ENCODE measurements around the gene ROBO1. TPM values are rescaled to one million over a fixed set of nuclear protein-coding genes. Genes with fewer than 3 reads are reported as not detected.
A peak's percentile ranks its signal among the peaks of the same experiment; 100 is the strongest.

ROBO1 gene
- total RNA-seq, 1 donor from 2014 or later, result 73.8 TPM

- TF ChIP-seq CTCF (IDR thresholded peaks at IDR 0.05), result no peak
- no peak for DNase-seq (ENCODE audit: extremely low spot score, unreplicated experiment)
- Mint-ChIP-seq H3K9me3 (ENCODE audit: unreplicated experiment) (no peaks in the 10 kb centered on the region), H3K36me3 (ENCODE audit: unreplicated experiment) (no peaks in the 10 kb centered on the region), H3K27ac (ENCODE audit: unreplicated experiment) (no peak overlapping the region), H3K4me3 (ENCODE audit: unreplicated experiment) (no peak overlapping the region), H3K27me3 (ENCODE audit: unreplicated experiment) (no peaks in the 10 kb centered on the region), H3K4me1 (ENCODE audit: unreplicated experiment) (peaks cover 9% of the 10 kb centered on the region)
Observed at GRCh38 chr3:79038636-79039035, 729.2 kb downstream of the ROBO1 start.

GRCh38 chr3:79038057-79038456 is 729.7 kb downstream of the ROBO1 start:
- no peak for TF ChIP-seq CTCF (IDR thresholded peaks at IDR 0.05)
- Mint-ChIP-seq H3K36me3 (ENCODE audit: unreplicated experiment) (no peaks in the 10 kb centered on the region), H3K27ac (ENCODE audit: unreplicated experiment) (no peak overlapping the region), H3K4me3 (ENCODE audit: unreplicated experiment) (no peak overlapping the region), H3K27me3 (ENCODE audit: unreplicated experiment) (no peaks in the 10 kb centered on the region), H3K4me1 (ENCODE audit: unreplicated experiment) (peaks cover 9% of the 10 kb centered on the region), H3K9me3 (ENCODE audit: unreplicated experiment) (no peaks in the 10 kb centered on the region)
- DNase-seq (ENCODE audit: extremely low spot score, unreplicated experiment), result no peak

GRCh38 chr3:79032686-79033318 is 735.0 kb downstream of the ROBO1 start:
- no peaks in the 10 kb centered on the region for H3K27me3 Mint-ChIP-seq (ENCODE audit: unreplicated experiment)
- H3K4me1 Mint-ChIP-seq (ENCODE audit: unreplicated experiment), result peaks cover 7% of the 10 kb centered on the region
- no peak overlapping the region for H3K27ac Mint-ChIP-seq (ENCODE audit: unreplicated experiment)
- H3K4me3 Mint-ChIP-seq (ENCODE audit: unreplicated experiment), result no peak overlapping the region
- peak; percentile 75 for TF ChIP-seq CTCF (IDR thresholded peaks at IDR 0.05)
- H3K9me3 Mint-ChIP-seq (ENCODE audit: unreplicated experiment), result no peaks in the 10 kb centered on the region
- no peaks in the 10 kb centered on the region for H3K36me3 Mint-ChIP-seq (ENCODE audit: unreplicated experiment)
- DNase-seq (ENCODE audit: extremely low spot score, unreplicated experiment), result no peak

- Mint-ChIP-seq H3K36me3 (ENCODE audit: unreplicated experiment) (no peaks in the 10 kb centered on the region), H3K4me1 (ENCODE audit: unreplicated experiment) (peaks cover 7% of the 10 kb centered on the region), H3K4me3 (ENCODE audit: unreplicated experiment) (no peak overlapping the region), H3K9me3 (ENCODE audit: unreplicated experiment) (no peaks in the 10 kb centered on the region), H3K27me3 (ENCODE audit: unreplicated experiment) (no peaks in the 10 kb centered on the region), H3K27ac (ENCODE audit: unreplicated experiment) (no peak overlapping the region)
- no peak for TF ChIP-seq CTCF (IDR thresholded peaks at IDR 0.05)
- DNase-seq (ENCODE audit: extremely low spot score, unreplicated experiment), result no peak
Observed at GRCh38 chr3:79030157-79030556, 737.6 kb downstream of the ROBO1 start.

- DNase-seq (ENCODE audit: extremely low spot score, unreplicated experiment), result no peak
- TF ChIP-seq CTCF (IDR thresholded peaks at IDR 0.05), result no peak
- no peaks in the 10 kb centered on the region for H3K27me3 Mint-ChIP-seq (ENCODE audit: unreplicated experiment)
Observed at GRCh38 chr3:79028916-79029315, 738.9 kb downstream of the ROBO1 start.

More at GRCh38 chr3:79028916-79029315, 738.9 kb downstream of the ROBO1 start:
- peaks cover 5% of the 10 kb centered on the region for H3K4me1 Mint-ChIP-seq (ENCODE audit: unreplicated experiment)
- H3K36me3 Mint-ChIP-seq (ENCODE audit: unreplicated experiment), result no peaks in the 10 kb centered on the region
- no peak overlapping the region for H3K27ac Mint-ChIP-seq (ENCODE audit: unreplicated experiment)
- H3K4me3 Mint-ChIP-seq (ENCODE audit: unreplicated experiment), result no peak overlapping the region
- no peaks in the 10 kb centered on the region for H3K9me3 Mint-ChIP-seq (ENCODE audit: unreplicated experiment)

All from osteocyte (in vitro differentiated cells).